ENCODE measurements around the gene RPS25. TPM values are rescaled to one million over a fixed set of nuclear protein-coding genes. Genes with fewer than 3 reads are reported as not detected.

The RPS25 gene
- total and polyA plus RNA-seq, 2 experiments from 2014 or later, result 1,103 to 1,239 TPM

DNA sequence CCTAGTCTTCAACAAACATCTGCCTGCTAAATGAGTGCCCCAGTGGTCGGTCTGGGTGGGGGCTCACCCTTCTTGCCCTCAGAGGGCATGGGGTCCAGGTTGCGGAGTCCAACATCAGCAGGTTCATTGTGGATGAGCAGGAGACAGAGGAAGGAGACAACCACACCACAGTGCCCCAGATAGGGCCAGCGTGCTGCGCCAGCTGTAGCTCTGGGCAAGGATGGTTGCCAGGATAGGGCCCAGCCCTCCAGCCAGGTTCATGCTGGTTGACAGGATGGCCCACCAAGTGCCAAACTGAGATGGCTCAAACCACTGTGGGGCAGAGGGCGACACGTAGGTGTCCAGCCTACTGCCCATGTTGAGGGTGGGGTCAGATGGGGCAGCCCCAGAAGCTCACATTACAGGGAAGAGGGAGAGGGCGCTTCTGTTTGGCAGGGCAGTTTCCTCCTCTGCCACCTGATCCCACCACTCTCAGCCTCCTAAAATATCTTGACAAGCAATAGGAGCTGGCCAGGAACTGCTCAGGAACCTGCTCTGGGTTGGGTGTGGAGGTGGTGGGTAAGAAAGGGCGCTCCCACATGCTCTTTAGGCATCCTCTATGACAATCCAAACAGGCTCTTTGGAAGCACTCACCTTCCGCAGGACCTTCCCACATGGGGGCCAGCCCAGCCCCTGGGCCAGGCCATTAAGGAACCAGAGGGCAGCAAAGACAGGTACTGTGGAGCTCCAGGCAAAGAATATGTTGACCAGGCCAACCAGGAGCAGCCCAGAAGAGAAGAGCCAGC is 9.6 kb upstream of the RPS25 start:
- H3K9me3 ChIP-seq (ENCODE audit: low read depth), result no peaks in the 10 kb centered on the region
- peaks cover 8% of the 10 kb centered on the region for H3K79me2 ChIP-seq (ENCODE audit: insufficient read depth)
- peaks cover 6% of the 10 kb centered on the region; the same call in 1 of the 2 replicates for H3K4me1 ChIP-seq (ENCODE audit: insufficient read depth)
- no peak for TF ChIP-seq EZH2 (IDR thresholded peaks at IDR 0.05; ENCODE audit: insufficient read depth, poor library complexity, severe bottlenecking)
- no peak for TF ChIP-seq EZH2phosphoT487 (IDR thresholded peaks at IDR 0.05; ENCODE audit: insufficient read depth, low read depth)
- no peak overlapping the region for H3K4me3 ChIP-seq
- H3K9ac ChIP-seq, result no peak overlapping the region
- H3K27me3 ChIP-seq (replicated peaks; ENCODE audit: insufficient read depth), result no peaks in the 10 kb centered on the region
- H3K4me2 ChIP-seq (ENCODE audit: unreplicated experiment), result no peak overlapping the region
- no peaks in the 10 kb centered on the region for H3K9me2 ChIP-seq (ENCODE audit: insufficient read depth)
- no peak for DNase-seq
- peaks cover 7% of the 10 kb centered on the region; the same call in 1 of the 2 replicates for H3K36me3 ChIP-seq (ENCODE audit: low read depth)
- in situ Hi-C loops (cut with MboI), result no loop called here
- H4K20me1 ChIP-seq (ENCODE audit: insufficient read depth), result no peaks in the 10 kb centered on the region
- peaks cover 4% of the 10 kb centered on the region; the same call in 1 of the 2 replicates for H3F3A ChIP-seq (ENCODE audit: insufficient read depth)
- no peak overlapping the region for H2AFZ ChIP-seq
- WGBS, 2 experiments (ENCODE audit: low coverage in 1 of 2, low lambda C conversion rate in 2 of 2, missing lambda C conversion rate in 2 of 2), result 79 to 91% methylated on average over 9 of the region's 9 CpGs
- H3K27ac ChIP-seq, result no peak overlapping the region

DNA sequence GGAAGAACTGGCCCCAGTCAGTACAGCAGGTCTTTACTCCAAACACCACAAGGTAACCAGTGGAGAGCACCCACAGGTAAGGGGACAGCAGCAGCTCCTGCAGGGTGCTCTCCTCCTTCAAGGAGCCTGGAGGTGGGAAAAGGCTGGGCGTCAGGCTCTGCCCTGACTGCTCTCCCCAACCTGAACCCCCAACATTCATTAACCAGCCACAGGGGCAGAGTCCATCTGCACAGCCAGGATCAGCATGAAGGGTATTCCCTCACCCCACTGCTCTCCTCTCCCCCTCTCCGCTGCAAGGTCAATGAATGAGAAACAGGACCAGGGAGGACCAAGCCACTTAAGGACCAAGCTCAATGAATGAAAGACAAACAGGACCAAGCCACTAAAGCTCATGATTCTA is 8.8 kb upstream of the RPS25 start:
- Histone ChIP-seq H3K9me3 (ENCODE audit: low read depth) (no peaks in the 10 kb centered on the region), H3K4me2 (ENCODE audit: unreplicated experiment) (no peak overlapping the region), H3K4me1 (ENCODE audit: insufficient read depth) (peaks cover 6% of the 10 kb centered on the region; the same call in 1 of the 2 replicates), H4K20me1 (ENCODE audit: insufficient read depth) (no peaks in the 10 kb centered on the region), H3F3A (ENCODE audit: insufficient read depth) (peaks cover 4% of the 10 kb centered on the region; the same call in 1 of the 2 replicates), H3K9me2 (ENCODE audit: insufficient read depth) (no peaks in the 10 kb centered on the region), H3K79me2 (ENCODE audit: insufficient read depth) (peaks cover 16% of the 10 kb centered on the region), H3K9ac (no peak overlapping the region), H3K4me3 (no peak overlapping the region), H3K36me3 (ENCODE audit: low read depth) (peaks cover 7% of the 10 kb centered on the region), H2AFZ (no peak overlapping the region), H3K27ac (no peak overlapping the region), H3K27me3 (replicated peaks; ENCODE audit: insufficient read depth) (no peaks in the 10 kb centered on the region)
- TF ChIP-seq EZH2 (IDR thresholded peaks at IDR 0.05; ENCODE audit: insufficient read depth, poor library complexity, severe bottlenecking), result no peak
- TF ChIP-seq EZH2phosphoT487 (IDR thresholded peaks at IDR 0.05; ENCODE audit: insufficient read depth, low read depth), result no peak
- DNase-seq, result no peak
- in situ Hi-C loops (cut with MboI), result no loop called here
- 87 to 98% methylated on average over 2 of the region's 2 CpGs for WGBS, 2 experiments (ENCODE audit: low coverage in 1 of 2, low lambda C conversion rate in 2 of 2, missing lambda C conversion rate in 2 of 2)

DNA sequence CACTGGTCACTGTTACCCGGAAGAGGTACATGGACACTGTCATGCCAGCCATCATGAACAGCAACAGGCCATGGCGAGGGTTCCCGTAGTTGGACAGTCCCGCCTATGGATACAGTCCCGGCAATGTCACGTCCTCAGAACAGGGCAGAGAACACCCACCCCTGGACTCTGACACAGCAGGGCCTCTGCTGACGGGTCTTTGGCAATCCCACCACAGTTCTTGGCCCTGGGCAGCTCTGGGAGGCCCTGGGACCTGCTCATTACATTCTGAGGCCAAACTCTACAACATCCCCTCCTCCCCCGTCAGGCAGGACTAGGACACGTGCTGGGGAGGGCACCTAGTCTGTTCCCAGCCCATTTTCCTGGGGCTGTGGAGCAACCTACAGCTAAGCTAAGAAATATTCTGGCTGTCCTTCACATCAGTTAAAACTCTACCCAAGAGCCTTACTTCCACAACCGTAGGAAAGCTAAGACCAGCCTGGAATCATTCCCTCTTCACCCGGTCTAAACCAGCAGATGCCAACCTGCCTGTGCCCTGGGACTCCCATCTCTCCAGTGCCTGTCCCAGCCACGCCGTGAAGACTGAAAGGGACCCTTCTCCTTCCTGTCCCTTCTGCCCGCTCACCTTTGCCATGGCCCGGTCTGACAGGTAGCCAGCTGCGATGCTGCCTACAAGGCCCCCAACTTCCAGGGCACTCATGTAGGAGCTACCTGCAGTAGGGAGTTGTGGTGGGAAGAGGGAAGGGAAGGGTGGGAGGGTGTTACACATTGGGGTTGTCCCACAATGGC is 8.0 kb upstream of the RPS25 start:
- no peak overlapping the region for H3K4me3 ChIP-seq
- DNase-seq, result no peak
- no peak overlapping the region for H3K4me2 ChIP-seq (ENCODE audit: unreplicated experiment)
- no peak overlapping the region for H3K9ac ChIP-seq
- no peak overlapping the region for H2AFZ ChIP-seq
- H4K20me1 ChIP-seq (ENCODE audit: insufficient read depth), result no peaks in the 10 kb centered on the region
- WGBS, 2 experiments (ENCODE audit: low coverage in 1 of 2, low lambda C conversion rate in 2 of 2, missing lambda C conversion rate in 2 of 2), result 89 to 90% methylated on average over 16 of the region's 16 CpGs
- no peaks in the 10 kb centered on the region for H3K9me3 ChIP-seq (ENCODE audit: low read depth)
- H3K4me1 ChIP-seq (ENCODE audit: insufficient read depth), result peaks cover 5% of the 10 kb centered on the region; the same call in 1 of the 2 replicates
- no peaks in the 10 kb centered on the region for H3K9me2 ChIP-seq (ENCODE audit: insufficient read depth)
- in situ Hi-C loops (cut with MboI), result no loop called here
- TF ChIP-seq EZH2 (IDR thresholded peaks at IDR 0.05; ENCODE audit: insufficient read depth, poor library complexity, severe bottlenecking) (no peak), EZH2phosphoT487 (IDR thresholded peaks at IDR 0.05; ENCODE audit: insufficient read depth, low read depth) (no peak)
- no peak overlapping the region for H3K27ac ChIP-seq
- H3K36me3 ChIP-seq (ENCODE audit: low read depth), result peaks cover 12% of the 10 kb centered on the region
- H3K27me3 ChIP-seq (replicated peaks; ENCODE audit: insufficient read depth), result no peaks in the 10 kb centered on the region
- peaks cover 4% of the 10 kb centered on the region; the same call in 1 of the 2 replicates for H3F3A ChIP-seq (ENCODE audit: insufficient read depth)
- H3K79me2 ChIP-seq (ENCODE audit: insufficient read depth), result peaks cover 24% of the 10 kb centered on the region

DNA sequence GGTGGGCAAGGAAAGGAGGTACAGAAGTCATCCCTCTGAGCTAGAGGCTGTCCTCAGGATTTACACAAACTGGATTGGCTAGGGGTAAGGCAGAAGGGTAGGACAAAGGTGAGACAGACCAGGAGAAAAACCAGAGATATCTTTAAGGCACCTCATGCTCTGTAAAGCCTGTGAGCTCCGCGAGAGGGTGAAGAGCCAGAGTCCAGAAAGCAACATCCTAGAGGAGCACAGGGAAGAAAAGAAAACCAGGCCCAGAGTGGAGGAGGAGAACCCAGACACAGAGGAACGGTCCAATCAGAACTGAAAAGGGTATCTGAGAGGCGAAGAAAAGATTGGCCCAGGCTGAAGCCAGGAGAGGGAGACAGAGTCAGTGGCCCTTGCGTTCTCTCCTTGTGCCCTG is 7.4 kb upstream of the RPS25 start:
- in situ Hi-C loops (cut with MboI), result no loop called here
- TF ChIP-seq EZH2phosphoT487 (IDR thresholded peaks at IDR 0.05; ENCODE audit: insufficient read depth, low read depth) (no peak), EZH2 (IDR thresholded peaks at IDR 0.05; ENCODE audit: insufficient read depth, poor library complexity, severe bottlenecking) (no peak)
- peaks cover 30% of the 10 kb centered on the region for H3K79me2 ChIP-seq (ENCODE audit: insufficient read depth)
- H3K27ac ChIP-seq, result no peak overlapping the region
- H2AFZ ChIP-seq, result no peak overlapping the region
- H3K36me3 ChIP-seq (ENCODE audit: low read depth), result peaks cover 15% of the 10 kb centered on the region
- 86 to 88% methylated on average over 5 of the region's 5 CpGs for WGBS, 2 experiments (ENCODE audit: low coverage in 1 of 2, low lambda C conversion rate in 2 of 2, missing lambda C conversion rate in 2 of 2)
- no peak overlapping the region for H3K4me3 ChIP-seq
- H3K27me3 ChIP-seq (replicated peaks; ENCODE audit: insufficient read depth), result no peaks in the 10 kb centered on the region
- DNase-seq, result no peak
- H3K9me3 ChIP-seq (ENCODE audit: low read depth), result no peaks in the 10 kb centered on the region
- no peaks in the 10 kb centered on the region for H4K20me1 ChIP-seq (ENCODE audit: insufficient read depth)
- no peak overlapping the region for H3K9ac ChIP-seq
- 0 out of 2 replicates have a peak, but pooled peaks cover 4% of the 10 kb centered on the region for H3K4me1 ChIP-seq (ENCODE audit: insufficient read depth)
- no peak overlapping the region for H3K4me2 ChIP-seq (ENCODE audit: unreplicated experiment)
- H3F3A ChIP-seq (ENCODE audit: insufficient read depth), result peaks cover 4% of the 10 kb centered on the region; the same call in 1 of the 2 replicates
- no peaks in the 10 kb centered on the region for H3K9me2 ChIP-seq (ENCODE audit: insufficient read depth)

Measured in GM23248 (cell line).